Measurements from ENCODE around the gene NRIP2. TPM values are rescaled to one million over a fixed set of nuclear protein-coding genes. Genes with fewer than 3 reads are reported as not detected.

Gene NRIP2
- polyA plus RNA-seq, 1 donor from 2014 or later = not detected

DNA sequence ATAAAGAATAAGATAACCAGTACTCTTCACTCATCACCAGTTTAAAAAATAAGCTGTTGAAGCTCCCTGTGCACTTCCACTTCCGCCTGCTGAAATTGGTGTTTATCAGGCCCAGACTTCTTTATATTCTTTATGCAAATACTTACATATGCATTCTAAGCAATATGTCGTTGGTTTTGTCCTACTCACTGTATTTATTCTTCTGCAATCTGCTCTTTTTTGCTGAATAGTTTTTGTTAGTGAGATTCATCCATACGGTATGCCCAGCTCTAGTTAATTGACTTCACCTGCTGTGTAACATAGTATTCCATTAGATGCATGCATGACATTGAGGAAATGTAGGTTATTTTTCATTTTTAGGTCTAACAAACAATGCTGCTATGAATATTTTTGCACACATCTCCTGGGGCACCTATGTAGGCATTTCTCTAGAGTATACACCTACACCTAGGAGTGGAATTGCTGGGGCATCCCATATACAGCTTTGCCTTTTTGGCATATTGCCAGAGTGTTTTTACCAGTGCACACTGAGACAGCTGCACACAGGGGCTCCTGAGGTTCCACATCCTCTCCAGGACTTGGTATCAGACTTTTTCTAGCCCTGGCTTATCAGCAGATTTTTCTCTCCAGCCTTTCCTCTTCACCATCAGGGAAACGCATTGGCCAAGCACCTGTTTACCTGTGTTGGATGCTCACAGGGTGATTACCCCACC, 1.0 kb upstream of the NRIP2 start:
- Histone ChIP-seq H3K36me3 (ENCODE audit: insufficient read depth, low read length) (no peaks in the 10 kb centered on the region), H3F3A (ENCODE audit: insufficient read depth, low read length, poor library complexity, severe bottlenecking) (no peaks in the 10 kb centered on the region), H3K4me3 (ENCODE audit: low read length) (no peak overlapping the region), H2AFZ (ENCODE audit: low read depth, low read length) (no peak overlapping the region), H3K27ac (ENCODE audit: low read length) (no peak overlapping the region), H3K9ac (ENCODE audit: low read length) (no peak overlapping the region), H3K9me3 (ENCODE audit: low read length) (no peaks in the 10 kb centered on the region), H3K79me2 (replicated peaks; ENCODE audit: insufficient read depth, low read length) (no peaks in the 10 kb centered on the region), H3K27me3 (ENCODE audit: insufficient read depth, low read depth, low read length) (no peaks in the 10 kb centered on the region), H3K9me2 (ENCODE audit: insufficient read depth, low read length) (no peaks in the 10 kb centered on the region), H4K20me1 (ENCODE audit: insufficient read depth) (no peaks in the 10 kb centered on the region), H3K4me2 (ENCODE audit: low read length) (no peak overlapping the region)
- no peak for TF ChIP-seq RAD21 (conservative IDR thresholded peaks at IDR 0.05)
- no peak for TF ChIP-seq REST (IDR thresholded peaks at IDR 0.05; ENCODE audit: borderline replicate concordance)
- TF ChIP-seq POLR2AphosphoS5 (IDR thresholded peaks at IDR 0.05) = no peak
- TF ChIP-seq SMC3 (conservative IDR thresholded peaks at IDR 0.05; ENCODE audit: poor library complexity) = no peak
- TF ChIP-seq TAF1 (IDR thresholded peaks at IDR 0.05; ENCODE audit: low read depth) = no peak
- no peak for TF ChIP-seq CTCF (IDR thresholded peaks at IDR 0.05; ENCODE audit: poor library complexity, severe bottlenecking)

GRCh38 chr12:2833810-2834209, 1.0 kb downstream of the NRIP2 start:
- no peak overlapping the region for H3K27ac ChIP-seq (ENCODE audit: low read length)
- TF ChIP-seq MXI1 (conservative IDR thresholded peaks at IDR 0.05; ENCODE audit: poor library complexity, severe bottlenecking) (no peak), CTCF (IDR thresholded peaks at IDR 0.05; ENCODE audit: poor library complexity, severe bottlenecking) (no peak), POLR2AphosphoS5 (IDR thresholded peaks at IDR 0.05) (no peak), EP300 (conservative IDR thresholded peaks at IDR 0.05; ENCODE audit: poor library complexity, severe bottlenecking) (no peak), REST (IDR thresholded peaks at IDR 0.05; ENCODE audit: borderline replicate concordance) (no peak), TAF1 (IDR thresholded peaks at IDR 0.05; ENCODE audit: low read depth) (no peak), SMC3 (conservative IDR thresholded peaks at IDR 0.05; ENCODE audit: poor library complexity) (no peak), RAD21 (conservative IDR thresholded peaks at IDR 0.05) (no peak), EZH2 (IDR thresholded peaks at IDR 0.05; ENCODE audit: borderline replicate concordance, insufficient read depth, low read length, poor library complexity, severe bottlenecking) (no peak)
- H3K27me3 ChIP-seq (ENCODE audit: insufficient read depth, low read depth, low read length) = no peaks in the 10 kb centered on the region
- no peak overlapping the region for H3K9ac ChIP-seq (ENCODE audit: low read length)
- no peak overlapping the region for H3K4me3 ChIP-seq (ENCODE audit: low read length)
- H4K20me1 ChIP-seq (ENCODE audit: insufficient read depth) = no peaks in the 10 kb centered on the region
- H3K36me3 ChIP-seq (ENCODE audit: insufficient read depth, low read length) = no peaks in the 10 kb centered on the region
- no peaks in the 10 kb centered on the region for H3K9me2 ChIP-seq (ENCODE audit: insufficient read depth, low read length)
- H2AFZ ChIP-seq (ENCODE audit: low read depth, low read length) = no peak overlapping the region
- H3K9me3 ChIP-seq (ENCODE audit: low read length) = no peaks in the 10 kb centered on the region
- H3F3A ChIP-seq (ENCODE audit: insufficient read depth, low read length, poor library complexity, severe bottlenecking) = no peaks in the 10 kb centered on the region
- no peaks in the 10 kb centered on the region for H3K79me2 ChIP-seq (replicated peaks; ENCODE audit: insufficient read depth, low read length)
- no peak overlapping the region for H3K4me2 ChIP-seq (ENCODE audit: low read length)
